Body of pancreas (tissue), 4 donors: Measurements from ENCODE around the gene CAMK2A. TPM values are rescaled to one million over a fixed set of nuclear protein-coding genes. Genes with fewer than 3 reads are reported as not detected.
"Not testable (repeated sequence)": the region's sequence is repeated elsewhere in the genome, so short reads cannot be mapped to it uniquely, and the experiment has no call there.

Experiments
- ATAC-seq: fragments of 150-250 bp; one replicate; pipeline ENCODE4 v1.9.1; 2016
- DNase-seq, 4 donors: peaks; one replicate each; pipeline ENCODE4 v3.0.0-alpha.2; 2019
- H3K27ac ChIP-seq, 4 donors: fragments of 200-600 bp; sonication (generic); 1 replicate in 3 of 4; 2 replicates in 1 of 4; pipeline versions ENCODE4 v1.5.1 to v1.6.1; 2016 to 2019; ENCODE audit warnings: mild to moderate bottlenecking in 1 of 4, mixed read lengths in 1 of 4, moderate library complexity in 1 of 4
- H3K27me3 ChIP-seq, 2 donors: fragments of 200-600 bp; sonication (generic); one replicate each; pipeline ENCODE4 v1.6.0; 2016; ENCODE audit warnings: mild to moderate bottlenecking in 1 of 2
- H3K36me3 ChIP-seq, 2 donors: fragments of 200-600 bp; sonication (generic); replicated peaks in 1 of 2; 2 replicates each; pipeline ENCODE4 v1.5.1; 2016; ENCODE audit warnings: low read depth in 2 of 2; ENCODE audit not compliant: insufficient read depth in 1 of 2
- H3K4me1 ChIP-seq: fragments of 200-600 bp; sonication (generic); one replicate; pipeline ENCODE4 v1.6.0; 2016
- H3K4me3 ChIP-seq, 2 donors: fragments of 200-600 bp; sonication (generic); 1 replicate in 1 of 2; 2 replicates in 1 of 2; pipeline ENCODE4 v1.5.1; 2016 to 2019
- H3K9me3 ChIP-seq, 3 donors: fragments of 200-600 bp; sonication (generic); 1 replicate in 2 of 3; 2 replicates in 1 of 3; pipeline ENCODE4 v1.5.1; 2016
- CTCF ChIP-seq, 7 experiments: fragments of 450-650 bp in 4 of 7; fragments of 200-600 bp in 3 of 7; sonication (generic) in 3 of 7; IDR thresholded peaks; one replicate each; pipeline ENCODE4 v1.5.1; 2016 to 2019; ENCODE audit warnings: antibody characterized with exemption in 7 of 7
- POLR2A ChIP-seq, 3 donors: fragments of 450-650 bp; IDR thresholded peaks; one replicate each; pipeline ENCODE4 v1.6.1; 2016; ENCODE audit warnings: antibody characterized with exemption in 3 of 3, mild to moderate bottlenecking in 2 of 3
- WGBS, 2 donors: methylation state at CpG; one replicate each; pipeline ENCODE4 v1.1.5; 2017; 5-methylcytosine and 5-hydroxymethylcytosine counted together
- intact Hi-C: fragments of 100-400 bp; cut with DNase I; formaldehyde crosslinking; loops from one replicate; pipeline ENCODE4 v1.15.1; 2023
- total RNA-seq, 2 donors: library from RNA; depleted of rRNA; stranded (reverse); fragments of >200 nt; gene quantifications; one replicate each; pipeline ENCODE4 v1.1.0, GENCODE V29; 2016

CAMK2A gene
- total RNA-seq, 2 donors from 2014 or later: 0.26 TPM; not detected in 1

DNA sequence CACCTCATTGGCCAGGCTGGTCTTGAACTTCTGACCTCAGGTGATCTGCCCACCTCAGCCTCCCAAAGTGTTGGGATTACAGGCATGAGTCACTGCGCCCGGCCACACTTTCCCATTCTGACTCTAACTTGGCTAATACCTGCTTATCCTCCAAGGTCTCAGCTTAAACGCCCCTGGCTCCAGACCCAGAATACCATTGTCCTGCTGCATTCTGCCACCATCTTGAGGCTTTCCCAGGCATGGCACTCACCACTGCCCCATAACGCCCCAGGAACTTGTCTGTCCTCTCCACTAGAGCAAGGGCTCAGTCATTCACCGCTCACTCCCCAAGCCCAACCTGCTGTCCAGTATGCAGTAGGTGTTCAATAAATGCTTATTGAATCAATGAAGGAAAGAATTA lies 39.8 kb downstream of the CAMK2A start:
- no peak for TF ChIP-seq POLR2A (IDR thresholded peaks at IDR 0.05)
- no peak for TF ChIP-seq CTCF (IDR thresholded peaks at IDR 0.05)
- intact Hi-C loops: no loop called here

DNA sequence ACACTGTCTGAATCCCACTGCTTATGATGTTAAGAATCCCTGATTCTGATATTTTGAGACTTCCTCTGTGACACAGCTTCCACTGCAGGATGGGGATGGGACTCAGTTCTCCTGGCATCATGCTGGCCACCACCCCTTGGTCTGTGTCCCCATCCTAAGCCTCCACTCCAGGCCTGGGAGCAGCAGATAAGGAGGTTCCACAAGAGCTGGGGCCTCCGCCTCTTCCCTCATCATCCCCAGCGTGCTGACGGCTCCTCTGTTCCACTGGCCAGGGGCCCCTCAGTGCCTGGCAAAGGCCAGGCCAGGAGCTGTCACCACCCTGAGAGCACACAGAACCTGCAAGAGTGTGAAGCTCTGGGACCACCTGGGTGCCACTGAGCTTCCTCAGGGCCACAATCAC lies 40.6 kb downstream of the CAMK2A start:
- 87% methylated on average over 3 of the region's 3 CpGs; no CpG with 5 or more reads in 1 of the 2 donors for WGBS, 2 donors
- no peaks in the 10 kb centered on the region for H3K36me3 ChIP-seq
- no peak overlapping the region for H3K27ac ChIP-seq
- no peak overlapping the region for H3K4me3 ChIP-seq
- intact Hi-C loops: no loop called here
- no peaks in the 10 kb centered on the region for H3K27me3 ChIP-seq
- no peaks in the 10 kb centered on the region for H3K4me1 ChIP-seq
- no peak for TF ChIP-seq POLR2A (IDR thresholded peaks at IDR 0.05)
- TF ChIP-seq CTCF (IDR thresholded peaks at IDR 0.05): no peak
- DNase-seq: no peak
- no peaks in the 10 kb centered on the region for H3K9me3 ChIP-seq
- ATAC-seq: no peak

More for the DNA sequence above, 39.8 kb downstream of the CAMK2A start:
- Histone ChIP-seq H3K4me3 (no peak overlapping the region), H3K27me3 (no peaks in the 10 kb centered on the region), H3K36me3 (no peaks in the 10 kb centered on the region), H3K27ac (no peak overlapping the region), H3K9me3 (no peaks in the 10 kb centered on the region), H3K4me1 (no peaks in the 10 kb centered on the region)
- WGBS, 2 donors: 80 to 81% methylated on average over 5 of the region's 5 CpGs
- no peak for DNase-seq
- ATAC-seq: no peak

DNA sequence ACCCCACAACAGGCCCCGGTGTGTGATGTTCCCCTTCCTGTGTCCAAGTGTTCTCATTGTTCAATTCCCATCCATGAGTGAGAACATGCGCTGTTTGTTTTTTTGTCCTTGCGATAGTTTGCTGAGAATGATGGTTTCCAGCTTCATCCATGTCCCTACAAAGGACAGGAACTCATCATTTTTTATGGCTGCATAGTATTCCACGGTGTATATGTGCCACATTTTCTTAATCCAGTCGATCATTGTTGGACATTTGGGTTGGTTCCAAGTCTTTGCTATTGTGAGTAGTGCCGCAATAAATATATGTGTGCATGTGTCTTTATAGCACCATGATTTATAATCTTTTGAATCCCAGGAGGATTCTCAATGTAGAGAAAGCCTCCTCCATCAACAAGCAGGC lies 41.1 kb downstream of the CAMK2A start:
- WGBS, 2 donors: 98% methylated on average over 5 to 6 of the region's 6 CpGs

DNA sequence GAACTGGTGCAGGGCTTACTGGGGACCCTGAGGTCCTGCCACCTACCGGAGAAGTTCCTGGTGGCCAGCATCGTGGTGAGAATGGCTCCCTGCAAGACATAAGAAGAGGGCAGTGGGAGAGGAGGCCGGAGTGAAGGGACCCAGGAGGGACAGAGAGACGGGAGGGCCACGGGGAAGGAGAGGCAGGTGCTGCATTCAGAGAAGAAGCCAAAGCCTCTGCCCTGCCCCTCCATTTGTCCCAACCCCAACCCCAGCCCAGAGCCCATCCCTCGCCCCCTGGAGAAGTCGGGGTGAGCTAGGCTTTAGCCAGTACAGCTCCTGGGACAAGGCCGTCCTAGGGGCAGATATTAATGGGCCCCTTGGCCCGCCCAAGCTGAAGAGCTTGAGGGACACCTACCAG lies 41.8 kb downstream of the CAMK2A start:
- no peak for TF ChIP-seq POLR2A (IDR thresholded peaks at IDR 0.05)
- TF ChIP-seq CTCF (IDR thresholded peaks at IDR 0.05): no peak
- Histone ChIP-seq H3K9me3 (no peaks in the 10 kb centered on the region), H3K4me3 (no peak overlapping the region), H3K27ac (no peak overlapping the region), H3K27me3 (no peaks in the 10 kb centered on the region), H3K36me3 (no peaks in the 10 kb centered on the region), H3K4me1 (no peaks in the 10 kb centered on the region)
- WGBS, 2 donors: 87 to 92% methylated on average over 9 of the region's 9 CpGs
- no peak for ATAC-seq
- DNase-seq: no peak
- intact Hi-C loops: no loop called here

More for the DNA sequence above, 41.1 kb downstream of the CAMK2A start:
- H3K27ac ChIP-seq, intact Hi-C loops, H3K36me3 ChIP-seq, H3K9me3 ChIP-seq, ATAC-seq, H3K4me3 ChIP-seq, DNase-seq, H3K27me3 ChIP-seq, H3K4me1 ChIP-seq: not testable (repeated sequence)

GRCh38 chr5:150246835-150247234 lies 42.7 kb downstream of the CAMK2A start:
- Histone ChIP-seq H3K27ac (no peak overlapping the region), H3K36me3 (no peaks in the 10 kb centered on the region), H3K4me1 (no peaks in the 10 kb centered on the region), H3K4me3 (no peak overlapping the region), H3K27me3 (no peaks in the 10 kb centered on the region), H3K9me3 (no peaks in the 10 kb centered on the region)
- ATAC-seq (no peak), DNase-seq (no peak)
- 89 to 100% methylated on average over 1 to 5 of the region's 5 CpGs for whole genome bisulfite sequencing, 2 donors
- no peak for TF ChIP-seq POLR2A (IDR thresholded peaks at IDR 0.05)
- intact Hi-C loops: no loop called here

DNA sequence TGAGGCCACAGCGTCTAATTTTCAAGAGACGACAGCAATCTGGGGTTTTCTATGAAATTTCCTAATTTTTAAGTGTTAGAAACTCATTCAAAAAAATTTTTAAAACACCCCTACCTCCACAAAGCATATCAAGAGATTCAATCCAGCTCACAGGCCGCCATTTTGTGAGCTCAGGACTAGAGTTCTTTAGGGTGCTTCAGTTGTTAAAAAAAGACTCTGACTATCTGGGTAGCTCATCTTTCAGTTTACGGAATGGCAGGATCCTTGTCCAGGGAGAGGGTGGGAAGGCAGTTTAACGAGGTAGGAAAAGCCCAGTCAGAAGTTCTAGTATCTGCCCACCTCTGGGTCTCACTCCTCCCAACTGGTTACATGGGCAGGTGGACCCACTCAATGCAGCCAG lies 43.1 kb downstream of the CAMK2A start:
- H3K36me3 ChIP-seq: no peaks in the 10 kb centered on the region
- intact Hi-C loops: no loop called here
- H3K4me1 ChIP-seq: no peaks in the 10 kb centered on the region
- H3K27me3 ChIP-seq: no peaks in the 10 kb centered on the region
- ATAC-seq (no peak), DNase-seq (no peak)
- no peaks in the 10 kb centered on the region for H3K9me3 ChIP-seq
- WGBS, 2 donors: 89 to 91% methylated on average over 5 of the region's 5 CpGs
- no peak for TF ChIP-seq POLR2A (IDR thresholded peaks at IDR 0.05)
- TF ChIP-seq CTCF (IDR thresholded peaks at IDR 0.05): no peak
- H3K4me3 ChIP-seq: no peak overlapping the region
- no peak overlapping the region for H3K27ac ChIP-seq
